Body of pancreas (tissue), 4 donors: ENCODE measurements around the gene GAK.

ENCODE experiments used
- POLR2A ChIP-seq, 3 donors: fragments of 450-650 bp; IDR thresholded peaks; one replicate each; pipeline ENCODE4 v1.6.1; 2016; ENCODE audit warnings: antibody characterized with exemption in 3 of 3, mild to moderate bottlenecking in 2 of 3
- TF ChIP-seq, protein P1 (sequence below), 7 experiments: fragments of 450-650 bp in 4 of 7; fragments of 200-600 bp in 3 of 7; sonication (generic) in 3 of 7; IDR thresholded peaks; one replicate each; pipeline ENCODE4 v1.5.1; 2016 to 2019; ENCODE audit warnings: antibody characterized with exemption in 7 of 7

- TF ChIP-seq, protein P1, sequence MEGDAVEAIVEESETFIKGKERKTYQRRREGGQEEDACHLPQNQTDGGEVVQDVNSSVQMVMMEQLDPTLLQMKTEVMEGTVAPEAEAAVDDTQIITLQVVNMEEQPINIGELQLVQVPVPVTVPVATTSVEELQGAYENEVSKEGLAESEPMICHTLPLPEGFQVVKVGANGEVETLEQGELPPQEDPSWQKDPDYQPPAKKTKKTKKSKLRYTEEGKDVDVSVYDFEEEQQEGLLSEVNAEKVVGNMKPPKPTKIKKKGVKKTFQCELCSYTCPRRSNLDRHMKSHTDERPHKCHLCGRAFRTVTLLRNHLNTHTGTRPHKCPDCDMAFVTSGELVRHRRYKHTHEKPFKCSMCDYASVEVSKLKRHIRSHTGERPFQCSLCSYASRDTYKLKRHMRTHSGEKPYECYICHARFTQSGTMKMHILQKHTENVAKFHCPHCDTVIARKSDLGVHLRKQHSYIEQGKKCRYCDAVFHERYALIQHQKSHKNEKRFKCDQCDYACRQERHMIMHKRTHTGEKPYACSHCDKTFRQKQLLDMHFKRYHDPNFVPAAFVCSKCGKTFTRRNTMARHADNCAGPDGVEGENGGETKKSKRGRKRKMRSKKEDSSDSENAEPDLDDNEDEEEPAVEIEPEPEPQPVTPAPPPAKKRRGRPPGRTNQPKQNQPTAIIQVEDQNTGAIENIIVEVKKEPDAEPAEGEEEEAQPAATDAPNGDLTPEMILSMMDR (IDR thresholded peaks at IDR 0.05) = no peak
- no peak for TF ChIP-seq POLR2A (IDR thresholded peaks at IDR 0.05)
Measured at GRCh38 chr4:874971-875817, 56.9 kb downstream of the GAK start.
